Activated CD4-positive, alpha-beta T cell treated with anti-CD3 and anti-CD28 coated beads, Interleukin-2, amount 50 U/mL, for 16 hours (primary cell): Measurements from ENCODE around the gene TMEM187.

Experiments
- DNase-seq: peaks from one replicate; pipeline ENCODE4 v3.0.0-alpha.2; 2020

TMEM187 gene

GRCh38 chrX:153935326-153935851 is 37.2 kb upstream of the TMEM187 start:
- DNase-seq = no peak

GRCh38 chrX:153937056-153937455 is 35.5 kb upstream of the TMEM187 start:
- DNase-seq = no peak

GRCh38 chrX:153938226-153938786 is 34.2 kb upstream of the TMEM187 start:
- no peak for DNase-seq

- DNase-seq = no peak
Measured at GRCh38 chrX:153939573-153939972, 33.0 kb upstream of the TMEM187 start.

GRCh38 chrX:153941336-153942252 is 31.0 kb upstream of the TMEM187 start:
- no peak for DNase-seq

GRCh38 chrX:153944140-153944799 is 28.3 kb upstream of the TMEM187 start, which contains the start of gene RENBP:
TSS of gene RENBP (minus strand) at chrX:153944643. CDS start at chrX:153944610, 33 bp downstream.
- DNase-seq = peak; percentile 41

- DNase-seq = no peak
Measured at GRCh38 chrX:153944800-153945150, 27.8 kb upstream of the TMEM187 start.

- DNase-seq = no peak
Measured at GRCh38 chrX:153945956-153946943, 26.3 kb upstream of the TMEM187 start.

GRCh38 chrX:153947009-153947769 is 25.4 kb upstream of the TMEM187 start:
- DNase-seq = peak; percentile 91

GRCh38 chrX:153948002-153948466 is 24.5 kb upstream of the TMEM187 start:
- no peak for DNase-seq

- no peak for DNase-seq
Measured at GRCh38 chrX:153948847-153949805, 23.4 kb upstream of the TMEM187 start.

GRCh38 chrX:153950127-153950526 is 22.4 kb upstream of the TMEM187 start:
- DNase-seq = no peak

- DNase-seq = no peak
Measured at GRCh38 chrX:153951683-153952372, 20.7 kb upstream of the TMEM187 start.

- DNase-seq = no peak
Measured at GRCh38 chrX:153952373-153953026, 20.1 kb upstream of the TMEM187 start.

GRCh38 chrX:153953342-153953830 is 19.2 kb upstream of the TMEM187 start:
- peak; percentile 81 for DNase-seq

GRCh38 chrX:153953892-153954557 is 18.5 kb upstream of the TMEM187 start:
- DNase-seq = no peak

GRCh38 chrX:153954558-153955227 is 17.9 kb upstream of the TMEM187 start:
- no peak for DNase-seq
